Stimulated activated naive CD4-positive, alpha-beta T cell (primary cell): ENCODE results near the gene SLC39A11.

Source experiments
- DNase-seq, 6 experiments: peaks; one replicate each; lab custom pipeline; 2025; lab: John Stamatoyannopoulos, UW

SLC39A11 gene

GRCh38 chr17:72870367-72870985 lies 222.0 kb downstream of the SLC39A11 start:
- DNase-seq: no peak

DNA sequence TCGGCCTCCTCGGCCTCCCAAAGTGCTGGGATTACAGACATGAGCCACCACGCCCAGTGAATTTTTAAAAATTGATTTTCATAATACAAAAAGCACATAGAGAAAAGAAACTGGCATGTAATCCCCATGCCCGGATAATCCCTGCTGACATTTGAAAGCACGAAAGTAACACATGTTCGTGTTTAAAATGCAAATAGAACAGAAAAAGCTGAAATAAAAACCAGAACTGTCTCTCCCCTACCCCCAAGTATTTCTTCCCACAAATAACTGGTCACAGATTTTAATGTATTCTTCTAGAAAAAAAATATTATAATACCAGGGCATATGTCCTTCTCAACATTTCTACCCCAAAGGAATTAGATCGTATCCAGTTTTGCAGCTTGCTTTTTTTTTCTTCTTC lies 222.9 kb downstream of the SLC39A11 start:
- DNase-seq: no peak

GRCh38 chr17:72865954-72866353 lies 226.5 kb downstream of the SLC39A11 start:
- no peak for DNase-seq

DNA sequence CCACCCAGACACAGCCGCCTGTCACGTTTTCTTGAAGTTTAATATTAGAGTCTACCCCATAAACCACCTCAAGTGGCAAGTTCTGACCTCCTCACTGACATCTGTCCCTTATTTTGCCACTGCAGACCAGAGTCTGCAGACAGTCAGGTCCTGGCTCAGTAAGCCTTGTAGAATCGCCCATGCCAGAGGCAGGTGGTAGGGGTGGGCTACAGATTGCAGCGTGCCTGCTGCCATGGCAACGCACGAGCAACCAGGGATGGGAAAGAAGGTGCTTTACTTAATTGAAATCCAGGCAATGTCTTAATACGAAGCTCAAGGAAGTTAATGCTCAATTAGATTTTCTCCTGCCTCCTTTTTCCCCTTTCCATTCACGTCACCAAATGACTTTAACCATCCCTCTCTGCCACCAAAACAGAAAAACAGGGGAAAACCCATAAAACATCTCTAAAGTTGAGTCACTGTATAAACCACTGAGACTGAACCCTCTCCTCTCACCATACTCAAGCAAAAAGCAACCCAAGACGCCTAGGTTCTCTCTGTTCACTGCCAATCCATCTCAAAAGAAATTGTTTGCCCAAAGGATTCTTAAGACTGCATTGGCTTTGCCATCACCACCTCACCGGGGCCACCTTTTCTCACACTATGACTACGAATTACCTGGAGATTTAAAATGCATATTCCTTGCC lies 228.8 kb downstream of the SLC39A11 start:
- no peak for DNase-seq

DNA sequence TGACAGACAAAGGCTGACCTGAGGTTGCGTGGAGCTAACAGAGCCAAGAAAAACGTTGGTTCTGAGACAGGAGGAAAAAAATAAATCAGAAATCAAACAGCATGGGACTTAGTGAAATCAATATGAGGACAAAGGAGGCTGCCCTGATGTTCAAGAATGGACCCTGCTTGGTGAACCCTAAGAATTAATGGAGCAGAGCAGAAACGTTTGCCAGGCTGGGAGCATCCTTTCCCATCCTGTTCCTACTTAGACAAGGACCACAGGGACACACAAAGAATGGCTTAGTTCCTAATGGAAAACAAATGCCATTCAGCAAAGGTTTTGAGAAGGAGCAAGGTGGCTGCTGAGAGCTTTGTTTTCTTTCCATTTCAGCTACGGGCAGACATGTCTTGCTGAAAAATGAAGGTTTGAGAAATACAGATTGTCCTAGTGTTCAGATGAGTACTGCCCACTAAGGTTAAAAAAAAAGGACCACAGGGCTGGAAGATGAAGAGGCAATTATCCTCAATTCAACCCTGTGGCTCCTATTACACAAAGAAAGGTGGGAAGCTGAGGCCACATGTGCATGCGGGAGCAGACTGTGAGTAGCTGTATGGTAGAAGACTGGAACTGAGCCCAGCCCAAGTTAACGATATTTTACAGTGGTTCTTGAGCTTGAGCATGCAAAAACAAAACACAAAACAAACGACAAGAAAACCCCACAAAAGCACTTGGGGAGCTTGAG lies 230.1 kb downstream of the SLC39A11 start:
- DNase-seq: no peak

- no peak for DNase-seq
These were observed 230.7 kb downstream of the SLC39A11 start for GRCh38 chr17:72861811-72862210.

- no peak for DNase-seq
These were observed 231.7 kb downstream of the SLC39A11 start for GRCh38 chr17:72860778-72861177.

DNA sequence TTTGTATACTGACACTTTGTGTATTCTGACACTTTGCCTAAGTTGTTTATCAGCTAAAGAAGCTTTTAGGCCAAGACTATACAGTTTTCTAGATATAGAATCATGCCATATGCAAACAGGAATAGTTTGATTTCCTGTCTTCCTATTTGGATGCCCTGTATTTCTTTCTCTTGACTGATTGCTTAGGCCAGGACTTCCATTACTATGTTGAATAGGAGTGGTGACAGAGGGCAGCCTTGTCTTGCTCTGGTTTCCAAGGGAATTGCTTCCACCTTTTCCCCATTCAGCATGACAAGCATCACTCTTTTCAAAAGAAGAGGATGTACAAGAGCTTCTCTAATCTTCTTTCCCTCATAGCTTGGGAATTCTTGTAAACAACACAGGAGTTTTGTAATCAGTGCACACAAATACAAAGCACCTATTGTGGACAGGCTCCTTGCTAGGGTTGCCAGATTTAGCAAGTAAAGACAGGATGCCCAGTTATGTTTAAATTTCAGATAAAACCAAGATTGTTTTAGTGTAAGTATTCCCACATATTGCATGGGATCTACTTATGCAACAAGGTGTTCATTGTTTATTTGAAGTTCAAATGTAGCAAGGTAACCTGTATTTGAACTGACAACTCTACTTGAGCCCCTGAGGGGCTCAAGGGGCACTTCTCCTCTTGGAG lies 233.5 kb downstream of the SLC39A11 start:
- no peak for DNase-seq

DNA sequence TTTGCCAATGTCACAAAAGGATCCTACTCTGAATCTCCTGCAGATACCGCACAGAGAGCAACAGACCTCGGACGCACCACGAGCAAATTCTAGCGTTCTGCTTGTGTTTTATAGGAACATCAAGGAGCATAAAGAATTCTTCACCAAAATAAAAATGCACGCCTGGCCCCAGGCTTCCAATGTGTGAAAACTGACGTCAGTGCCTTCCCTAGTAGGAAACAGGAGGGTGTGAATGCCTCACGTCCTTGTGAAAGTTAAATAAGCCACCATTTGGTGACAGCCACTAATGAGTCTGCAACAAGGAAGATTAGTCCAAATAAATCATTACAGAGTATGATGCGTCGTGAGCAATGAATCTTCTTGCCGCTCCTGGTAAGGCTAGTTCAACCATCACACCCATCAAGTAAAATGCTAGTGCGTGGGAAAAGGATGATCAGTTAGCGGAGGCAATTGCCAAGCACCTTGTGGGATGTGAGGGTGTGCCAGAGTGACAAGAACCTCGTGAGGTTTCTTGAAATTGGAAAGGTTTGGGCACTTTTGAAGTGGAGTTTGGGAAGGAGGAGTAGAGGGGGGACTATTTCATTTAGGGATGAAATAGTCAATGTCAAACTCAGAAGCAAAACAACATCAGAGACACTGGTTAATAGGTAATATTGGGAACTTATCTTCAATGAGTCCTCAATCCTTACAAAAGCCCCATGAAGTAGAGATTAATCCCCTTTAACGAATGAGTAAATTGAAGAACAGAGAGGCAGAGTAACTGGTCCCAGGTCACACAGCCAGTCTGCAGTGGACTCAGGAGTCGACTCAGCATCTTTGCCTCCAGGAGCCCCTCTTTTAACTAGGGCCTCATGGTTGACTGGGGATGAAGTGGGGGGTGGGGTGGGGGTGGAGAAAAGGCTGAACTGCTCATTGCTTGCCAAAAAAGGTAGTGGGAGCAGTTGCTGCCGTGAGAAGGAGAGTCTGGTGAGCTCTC lies 238.8 kb downstream of the SLC39A11 start:
- DNase-seq: no peak

DNA sequence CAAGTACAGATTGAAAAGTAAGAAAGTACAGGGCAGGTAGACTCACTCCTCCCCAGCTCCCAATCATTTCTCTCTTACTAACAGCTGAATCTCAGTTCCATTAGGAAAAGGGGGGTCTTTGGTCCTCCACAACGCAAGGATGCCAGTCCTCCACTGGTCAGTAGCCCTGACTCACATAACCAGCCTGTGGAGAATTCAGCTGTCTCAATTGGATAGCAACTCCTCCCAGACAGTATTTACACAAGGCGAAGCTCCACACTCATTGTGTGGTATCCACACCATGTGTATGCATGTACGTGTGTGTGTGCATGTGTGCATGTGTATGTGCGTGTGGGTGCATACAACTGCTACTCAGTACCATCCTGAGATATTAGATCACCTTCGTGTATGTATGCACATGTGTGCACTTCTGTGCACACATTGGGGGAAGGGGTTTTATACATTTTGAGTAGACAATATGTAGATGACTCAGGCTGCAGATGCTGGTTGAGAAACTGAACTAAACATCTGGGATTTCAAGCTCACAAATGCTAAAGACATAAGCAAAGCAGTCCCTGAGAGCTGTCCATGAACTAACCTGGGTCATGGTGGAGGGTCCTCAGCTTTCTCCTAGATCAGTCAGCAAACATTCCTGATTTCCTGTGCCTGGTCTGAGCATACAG lies 240.1 kb downstream of the SLC39A11 start:
- DNase-seq: no peak

DNA sequence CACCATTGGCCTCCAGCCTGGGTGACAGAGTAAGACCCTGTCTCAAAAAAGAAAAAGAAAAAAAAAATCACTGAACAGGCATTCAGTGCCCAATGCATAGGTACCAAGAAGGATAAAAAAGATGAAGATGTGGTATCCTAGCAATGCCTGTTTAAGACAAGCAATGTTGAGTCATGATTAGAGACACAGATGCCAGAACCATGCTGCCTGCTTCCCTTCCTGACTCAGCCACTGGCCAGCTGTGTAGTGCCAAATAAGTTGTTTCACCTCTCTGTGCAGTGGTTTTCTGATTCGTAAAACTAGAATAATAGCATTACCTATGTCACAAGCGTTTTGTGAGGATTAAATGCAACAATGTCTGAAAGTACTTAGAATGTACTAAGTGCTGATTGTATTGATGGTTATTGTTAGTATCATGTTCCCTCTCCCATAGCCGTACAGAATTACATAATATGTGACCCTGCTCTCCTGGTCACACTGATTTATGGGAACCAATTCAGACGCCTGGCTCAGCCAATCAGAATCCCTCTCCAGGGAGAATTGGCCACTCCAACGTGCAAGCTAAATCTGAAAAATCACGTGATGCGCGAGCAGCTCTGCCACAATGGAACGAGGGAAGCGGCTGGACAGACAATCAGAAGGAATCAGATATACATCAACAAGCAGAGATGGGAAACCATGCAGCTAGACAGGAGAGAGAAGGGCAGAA lies 241.9 kb downstream of the SLC39A11 start:
- DNase-seq: no peak

GRCh38 chr17:72846399-72846798 lies 246.1 kb downstream of the SLC39A11 start:
- DNase-seq: no peak

DNA sequence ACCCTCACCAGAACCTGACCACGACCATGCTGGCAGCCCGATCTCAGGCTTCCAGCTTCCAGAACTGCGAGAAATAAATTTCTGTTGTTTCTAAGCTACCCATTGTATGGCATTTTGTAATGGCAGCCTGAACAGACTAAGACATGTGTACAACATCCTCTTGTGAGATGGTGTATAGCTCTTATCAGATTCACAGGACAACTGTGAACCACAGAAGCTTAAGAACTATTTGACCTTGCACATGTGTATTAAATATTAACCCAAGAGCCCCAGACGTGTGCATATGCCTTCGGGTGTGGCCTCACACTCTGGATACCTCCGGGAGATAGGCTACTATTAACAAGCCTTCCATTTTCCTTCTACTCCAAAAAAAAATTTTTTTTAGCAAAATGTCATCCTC lies 248.9 kb downstream of the SLC39A11 start:
- DNase-seq: no peak

DNA sequence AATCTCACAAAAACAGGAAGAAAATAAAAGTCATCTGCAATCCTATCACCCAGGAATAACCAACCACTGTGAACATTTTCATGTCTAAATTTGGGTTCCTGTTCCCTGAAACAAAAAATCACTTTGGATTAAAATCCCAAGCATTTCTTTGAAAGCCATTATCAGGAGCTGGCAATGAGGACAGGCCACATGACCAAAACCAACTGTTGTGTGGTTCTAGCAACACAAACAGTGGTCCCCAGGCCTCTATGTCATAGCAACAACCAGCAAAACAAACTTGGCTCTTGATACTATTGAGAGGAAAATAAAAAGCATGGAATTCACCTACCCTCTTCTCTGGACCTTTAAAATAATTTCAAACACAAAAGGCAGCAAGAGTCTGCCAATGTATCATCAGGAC lies 252.5 kb downstream of the SLC39A11 start:
- no peak for DNase-seq

DNA sequence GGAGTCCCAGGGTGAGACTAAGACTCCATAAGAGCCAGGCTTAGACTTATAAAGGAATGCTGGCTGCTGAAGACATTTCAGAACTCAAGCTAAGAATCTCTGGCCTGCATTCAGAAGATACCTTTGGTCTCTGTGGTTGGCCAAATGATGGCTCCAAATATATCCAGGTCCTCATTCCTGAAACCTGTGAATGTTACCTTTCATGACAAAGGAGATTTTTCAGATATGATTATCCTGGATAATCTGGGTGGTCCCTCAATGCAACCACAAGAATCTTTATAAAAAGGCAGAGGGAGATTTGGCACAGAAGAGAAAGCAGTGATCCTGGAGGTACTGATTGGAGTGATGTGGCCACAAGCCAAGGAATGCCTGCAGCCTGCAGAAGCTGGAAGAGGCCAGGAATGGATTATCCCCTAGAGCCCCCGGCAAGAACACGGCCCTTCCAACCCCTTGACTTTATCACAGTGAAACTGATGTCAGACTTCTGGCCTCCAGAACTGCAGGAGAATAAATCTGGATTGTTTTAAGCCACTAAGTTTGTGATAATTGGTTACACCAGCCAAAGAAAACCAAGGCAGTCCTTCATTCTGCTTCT lies 253.3 kb downstream of the SLC39A11 start:
- DNase-seq: no peak

- DNase-seq: no peak
These were observed 253.9 kb downstream of the SLC39A11 start for GRCh38 chr17:72838581-72838980.

GRCh38 chr17:72838068-72838467 lies 254.4 kb downstream of the SLC39A11 start:
- DNase-seq: no peak

GRCh38 chr17:72837335-72837734 lies 255.2 kb downstream of the SLC39A11 start:
- no peak for DNase-seq

GRCh38 chr17:72833128-72833765 lies 259.2 kb downstream of the SLC39A11 start:
- no peak for DNase-seq
